HG03575 (cell line): ENCODE measurements around the gene RPS6KA1.
"Not testable (repeated sequence)": the region's sequence is repeated elsewhere in the genome, so short reads cannot be mapped to it uniquely, and the experiment has no call there.

Source experiments
- ATAC-seq: cut with Tn5 transposase; IDR thresholded peaks from one replicate; pipeline ENCODE4 v1.9.1; 2021; ENCODE audit not compliant: unreplicated experiment, insufficient number of reproducible peaks, low FRiP score; ENCODE audit errors: extremely low read depth

The RPS6KA1 gene

DNA sequence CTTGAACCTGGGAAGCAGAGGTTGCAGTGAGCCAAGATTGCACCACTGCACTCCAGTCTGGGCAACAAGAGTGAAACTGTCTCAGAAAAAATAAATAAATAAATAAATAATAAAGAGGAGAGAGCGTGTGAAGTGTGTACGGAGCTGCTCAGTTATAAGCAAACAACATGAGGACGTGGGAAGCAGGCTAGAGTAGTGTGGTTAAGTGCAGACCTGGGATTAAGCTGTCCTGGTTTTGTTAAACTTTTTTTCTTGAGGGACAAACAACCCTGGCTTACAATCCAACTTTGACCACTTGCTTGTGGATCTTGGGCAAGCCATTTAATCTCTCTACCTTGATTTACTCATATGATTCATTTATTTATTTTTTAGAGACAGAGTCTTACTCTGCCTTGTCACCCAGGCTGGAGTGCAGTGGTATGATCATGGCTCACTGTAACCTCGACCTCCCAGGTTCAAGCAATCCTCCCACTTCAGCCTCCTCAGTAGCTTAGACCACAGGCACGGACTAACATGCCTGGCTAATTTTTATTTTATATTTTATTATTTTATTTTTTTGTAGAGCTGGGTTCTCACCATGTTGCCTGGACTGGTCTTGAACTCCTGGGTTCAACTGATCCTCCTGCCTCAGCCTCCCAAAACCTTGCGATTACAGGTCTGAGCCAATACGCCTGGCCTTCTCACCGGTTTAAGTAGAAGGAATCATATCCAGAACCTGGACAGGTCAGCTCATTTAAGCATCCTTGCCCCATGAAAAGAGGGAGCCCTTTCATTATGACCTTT, 52.7 kb downstream of the RPS6KA1 start:
- ATAC-seq: no peak

DNA sequence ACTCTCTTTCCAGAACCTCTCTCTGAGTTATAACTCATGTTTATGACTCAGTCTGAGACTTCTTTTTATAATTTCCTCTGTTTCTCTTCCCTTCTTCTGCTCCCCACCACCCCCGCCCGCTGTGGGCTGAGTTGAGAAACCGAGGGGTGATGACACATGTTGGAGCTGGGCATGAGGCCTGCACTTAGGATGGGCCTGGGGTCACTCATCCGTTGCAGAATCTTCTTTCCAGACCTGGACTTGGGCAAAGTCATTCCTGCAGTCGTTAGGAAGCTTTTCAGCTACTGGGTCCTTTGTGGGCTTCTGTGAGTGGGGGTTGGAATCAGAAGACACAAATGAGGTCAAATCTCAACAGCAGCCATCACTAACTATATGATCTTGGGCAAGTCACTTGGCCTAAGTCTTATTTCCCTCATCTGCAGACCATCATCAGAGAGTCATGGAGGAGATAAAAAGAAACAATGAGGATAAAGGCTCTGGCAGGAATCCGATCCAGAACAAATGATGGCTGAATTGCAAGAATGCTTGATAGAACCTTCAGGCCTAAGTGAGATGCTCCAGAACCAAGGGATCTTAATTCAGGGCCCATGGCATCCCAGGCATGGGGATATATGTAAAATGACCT, 53.4 kb downstream of the RPS6KA1 start:
- no peak for ATAC-seq

DNA sequence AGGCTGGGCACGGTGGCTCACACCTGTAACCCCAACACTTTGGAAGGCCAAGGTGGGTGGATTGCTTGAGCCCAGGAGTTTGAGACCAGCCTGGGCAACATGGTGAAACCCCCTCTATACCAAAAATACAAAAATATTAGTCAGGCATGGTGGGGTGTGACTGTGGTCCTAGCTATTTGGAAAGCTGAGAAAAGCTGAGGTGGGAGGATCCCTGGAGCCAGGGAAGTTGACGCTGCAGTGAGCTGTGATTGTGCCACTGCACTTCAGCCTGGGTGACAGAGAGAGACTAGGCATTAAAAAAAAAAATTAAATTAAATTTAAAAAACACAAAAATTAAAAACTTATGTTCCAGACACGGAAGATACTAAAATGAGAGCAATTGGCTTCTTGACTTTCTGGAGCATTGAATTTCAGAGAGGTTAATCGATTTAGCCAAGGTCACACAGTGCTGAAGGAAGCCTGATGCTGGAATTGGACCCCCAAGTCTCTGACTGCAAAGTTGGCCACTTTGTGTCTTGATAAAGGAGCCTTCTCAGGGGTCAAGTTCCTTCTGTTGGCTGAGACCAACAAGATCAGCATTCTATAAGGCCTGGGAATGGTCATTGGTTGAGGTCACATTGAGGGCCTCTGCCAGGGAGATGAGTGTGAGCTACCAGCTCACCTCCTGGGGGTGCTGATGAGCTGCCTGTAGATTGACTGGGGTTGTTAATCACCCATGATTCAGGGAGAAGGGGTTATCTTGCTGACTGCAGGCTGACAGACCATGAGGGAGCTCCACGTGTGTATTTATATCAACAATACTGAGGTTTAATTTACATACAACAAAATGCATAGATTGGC, 54.3 kb downstream of the RPS6KA1 start:
- no peak for ATAC-seq

DNA sequence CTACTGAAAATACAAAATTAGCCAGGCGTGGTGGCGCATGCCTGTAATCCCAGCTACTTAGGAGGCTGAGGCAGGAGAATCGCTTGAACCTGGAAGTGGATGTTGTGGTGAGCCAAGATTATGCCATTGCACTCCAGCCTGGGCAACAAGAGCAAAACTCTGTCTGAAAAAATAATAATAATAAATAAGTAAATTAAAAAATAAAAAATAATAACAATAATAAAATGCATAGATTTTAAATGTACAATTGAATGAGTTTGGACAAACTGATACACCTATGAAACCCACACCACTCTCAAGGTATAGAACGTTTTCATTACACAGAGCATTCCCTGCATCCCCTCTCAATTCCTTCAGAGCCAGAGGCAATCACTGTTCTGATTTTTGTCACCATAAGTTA, 55.0 kb downstream of the RPS6KA1 start:
- not testable (repeated sequence) for ATAC-seq

DNA sequence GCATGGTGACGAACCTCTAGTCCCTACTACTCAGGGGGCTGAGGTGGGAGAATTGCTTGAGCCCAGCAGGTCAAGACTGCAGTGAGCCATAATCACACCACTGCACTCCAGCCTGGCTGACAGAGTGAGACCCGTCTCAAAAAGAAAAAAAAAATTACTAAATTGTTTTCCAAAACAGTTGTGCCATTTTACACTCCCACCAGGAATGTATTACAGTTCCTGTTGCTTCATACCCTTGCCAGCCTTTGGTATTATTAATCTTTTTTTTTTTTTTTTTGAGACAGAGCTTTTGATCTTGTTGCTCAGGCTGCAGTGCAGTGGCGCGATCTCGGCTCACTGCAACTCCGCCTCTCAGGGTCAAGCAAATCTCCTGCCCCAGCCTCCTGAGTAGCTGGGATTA, 55.9 kb downstream of the RPS6KA1 start:
- ATAC-seq: no peak

DNA sequence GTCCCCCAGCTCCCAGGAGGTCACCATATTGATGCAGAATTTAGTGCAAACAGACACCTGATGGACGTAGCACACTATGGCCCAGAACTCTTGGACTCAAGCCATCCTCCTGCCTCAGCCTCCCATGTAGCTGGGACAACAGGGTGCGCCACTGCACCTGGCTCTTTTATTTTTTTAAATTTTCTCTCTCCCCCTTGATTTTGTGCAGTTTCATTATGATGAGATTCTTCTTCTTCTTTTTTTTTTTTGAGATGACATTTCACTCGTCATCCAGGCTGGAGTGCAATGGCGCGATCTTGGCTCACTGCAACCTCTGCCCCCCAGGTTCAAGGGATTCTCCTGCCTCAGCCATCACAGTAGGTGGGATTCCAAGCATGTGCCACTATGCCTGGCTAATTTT, 63.8 kb downstream of the RPS6KA1 start:
- ATAC-seq: no peak

DNA sequence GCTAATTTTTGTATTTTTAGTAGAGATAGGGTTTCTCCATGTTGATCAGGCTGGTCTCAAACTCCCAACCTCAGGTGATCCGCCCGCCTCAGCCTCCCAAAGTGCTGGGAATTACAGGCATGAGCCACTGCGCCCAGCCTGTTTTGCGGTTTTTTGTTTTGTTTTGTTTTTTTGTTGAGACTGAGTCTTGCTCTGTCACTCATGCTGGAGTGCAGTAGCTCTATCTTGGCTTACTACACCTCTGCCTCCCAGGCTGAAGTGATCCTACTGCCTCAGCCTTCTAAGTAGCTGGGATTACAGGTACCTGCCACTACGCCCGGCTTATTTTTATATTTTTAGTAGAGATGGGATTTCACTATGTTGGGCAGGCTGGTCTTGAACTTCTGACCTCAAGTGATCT, 65.0 kb downstream of the RPS6KA1 start:
- not testable (repeated sequence) for ATAC-seq

DNA sequence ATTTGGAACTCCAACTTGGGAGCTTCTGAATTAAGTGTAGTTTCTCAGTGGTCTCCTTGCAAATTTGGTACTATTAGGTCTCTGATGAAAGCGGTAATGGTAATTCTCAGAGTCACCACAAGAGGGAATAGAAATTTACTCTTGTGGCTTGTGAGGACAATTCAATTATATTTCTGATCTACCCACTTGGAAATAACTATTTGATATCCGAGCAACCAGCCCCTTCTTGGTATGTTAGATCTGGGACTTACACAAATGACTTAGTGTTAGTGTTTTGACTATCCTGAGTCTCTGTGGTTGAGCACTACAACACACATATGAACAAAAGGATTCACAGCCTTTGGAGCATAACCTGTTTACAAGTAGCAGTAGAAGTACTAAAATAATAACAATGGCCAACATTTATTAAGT, 68.1 kb downstream of the RPS6KA1 start:
- ATAC-seq: no peak

DNA sequence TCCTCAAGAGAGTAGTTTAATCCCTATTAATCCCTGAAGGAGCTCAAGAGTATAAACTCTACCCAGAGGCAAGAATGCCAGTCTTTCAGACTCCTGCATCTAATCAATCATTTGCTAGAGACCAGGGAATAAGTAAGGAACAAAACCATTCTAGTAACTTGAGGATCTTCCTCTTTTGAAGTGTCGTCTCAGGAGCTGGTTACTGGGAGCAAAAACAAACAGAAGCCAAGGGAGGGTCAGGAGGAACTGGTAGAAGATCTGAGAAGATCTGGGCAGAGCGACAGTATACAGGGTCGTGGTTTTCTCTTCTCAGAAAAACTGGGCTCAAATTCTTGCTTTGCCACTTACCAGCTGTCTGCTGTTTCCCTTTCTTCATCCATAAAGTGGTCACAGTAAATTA, 69.3 kb downstream of the RPS6KA1 start:
- ATAC-seq: no peak

DNA sequence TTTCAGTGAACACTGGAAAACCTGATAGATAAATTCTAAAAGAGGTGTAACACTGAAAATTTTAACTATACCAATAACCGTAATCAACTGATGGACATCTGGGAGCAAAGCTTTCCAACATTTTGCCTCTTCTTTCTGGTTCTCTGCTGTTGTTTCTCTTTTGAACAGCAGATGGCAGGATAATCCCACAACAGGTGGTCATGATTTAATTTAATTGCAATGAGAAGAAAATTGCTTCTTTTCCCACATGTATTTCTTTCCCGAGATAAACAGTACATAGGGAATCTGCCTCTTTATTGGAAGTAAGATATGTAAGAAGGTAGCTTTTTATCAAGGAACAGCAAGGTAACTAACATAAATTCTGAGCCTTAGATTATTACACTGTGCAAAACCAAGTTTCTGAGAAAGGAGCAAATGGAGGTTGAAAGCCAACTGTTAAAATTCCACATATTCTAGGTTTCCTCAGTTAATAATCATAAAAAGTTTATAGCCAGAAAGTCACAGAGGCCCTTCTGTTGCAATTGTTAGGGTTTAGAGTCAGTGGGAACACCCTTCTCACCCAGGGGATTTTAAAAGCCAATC, 72.9 kb downstream of the RPS6KA1 start:
- ATAC-seq: no peak

DNA sequence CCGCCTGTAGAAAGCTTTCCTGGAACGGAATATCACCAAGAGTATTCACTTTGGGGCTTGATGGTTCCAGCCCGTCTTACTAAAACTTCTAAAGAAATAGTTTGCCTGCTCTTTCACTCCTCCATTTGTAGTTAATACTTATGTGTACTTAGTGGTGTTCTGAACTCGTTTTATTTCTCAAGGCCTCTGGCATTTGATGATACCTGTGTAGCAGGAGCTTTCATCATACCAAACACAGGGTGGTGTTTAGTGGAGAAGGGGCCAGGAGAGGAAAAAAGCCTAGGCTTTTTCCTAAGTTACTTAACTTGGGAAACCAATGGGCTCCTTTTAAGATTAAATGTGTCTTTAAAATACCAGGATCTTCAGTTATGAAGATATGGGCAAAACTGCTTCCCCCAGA, 74.3 kb downstream of the RPS6KA1 start:
- ATAC-seq: no peak

DNA sequence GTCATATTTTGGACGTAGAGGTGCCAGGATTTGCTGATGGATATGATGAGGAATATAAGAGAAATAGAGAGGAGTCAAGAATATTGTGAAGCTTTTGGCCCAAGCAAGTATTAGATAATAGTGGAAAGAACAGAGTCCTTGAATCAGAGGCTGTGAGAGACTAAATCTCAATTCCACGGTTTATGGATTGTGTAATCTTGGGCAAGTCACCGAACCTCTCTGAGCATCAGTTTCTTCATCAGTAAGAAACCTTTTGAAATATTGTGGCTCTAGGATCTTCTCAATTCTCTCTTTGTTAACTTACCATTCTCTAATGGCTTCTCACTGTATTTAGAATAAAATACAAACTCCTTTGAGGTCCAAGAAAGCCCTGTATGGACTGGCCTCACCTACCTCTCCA, 77.6 kb downstream of the RPS6KA1 start:
- no peak for ATAC-seq

DNA sequence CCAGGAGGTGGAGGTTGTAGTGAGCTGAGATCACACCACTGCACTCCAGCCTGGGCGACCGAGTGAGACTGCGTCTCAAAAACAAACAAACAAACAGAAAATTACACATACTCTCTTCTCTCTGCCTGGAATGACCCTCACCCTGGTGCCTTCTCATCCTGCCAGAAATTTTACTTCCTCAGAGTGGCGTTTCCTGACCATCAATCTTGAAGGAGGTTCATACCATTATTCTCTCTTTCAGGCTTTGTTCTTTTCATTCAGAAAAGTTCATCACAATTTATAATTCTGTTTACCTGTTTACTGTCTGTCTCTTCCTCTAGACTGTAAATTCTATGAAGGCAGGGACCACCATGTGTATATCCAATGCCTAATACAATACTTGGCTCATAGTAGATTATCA, 79.3 kb downstream of the RPS6KA1 start:
- no peak for ATAC-seq

DNA sequence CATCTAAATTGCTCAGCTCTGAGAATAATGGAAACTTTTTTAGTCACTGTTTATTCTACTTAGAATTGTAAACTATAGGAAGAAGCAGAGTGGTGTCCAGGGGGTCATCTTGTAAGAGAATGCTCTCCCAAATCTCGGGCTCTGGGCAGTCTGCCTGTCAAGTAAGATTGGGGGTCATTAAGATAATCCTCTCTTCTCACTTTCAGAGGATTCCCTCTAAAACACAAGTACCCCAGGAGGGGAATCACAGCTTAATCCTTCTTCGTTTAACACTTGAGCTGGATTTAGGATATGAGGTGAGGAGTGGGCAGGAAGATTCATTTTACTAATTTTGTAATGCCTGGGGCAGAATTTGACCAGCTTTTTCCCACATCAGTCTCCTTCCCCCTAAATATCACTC, 81.2 kb downstream of the RPS6KA1 start:
- no peak for ATAC-seq

DNA sequence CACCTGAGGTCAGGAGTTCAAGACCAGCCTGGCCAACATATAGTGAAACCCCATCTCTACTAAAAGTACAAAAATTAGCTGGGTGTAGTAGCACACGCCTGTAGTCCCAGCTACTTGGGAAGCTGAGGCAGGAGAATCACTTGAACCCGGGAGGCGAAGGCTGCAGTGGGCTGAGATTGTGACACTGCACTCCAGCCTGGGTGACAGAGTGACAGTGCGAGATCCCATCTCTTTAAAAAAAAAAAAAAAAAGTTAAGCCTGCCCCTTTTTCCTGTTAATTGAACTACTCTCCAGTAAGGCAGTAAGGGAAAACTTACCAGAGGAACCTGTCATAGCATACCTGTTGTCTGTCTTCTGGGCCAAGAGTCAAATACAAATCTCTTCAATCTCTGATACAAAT, 83.1 kb downstream of the RPS6KA1 start:
- not testable (repeated sequence) for ATAC-seq

DNA sequence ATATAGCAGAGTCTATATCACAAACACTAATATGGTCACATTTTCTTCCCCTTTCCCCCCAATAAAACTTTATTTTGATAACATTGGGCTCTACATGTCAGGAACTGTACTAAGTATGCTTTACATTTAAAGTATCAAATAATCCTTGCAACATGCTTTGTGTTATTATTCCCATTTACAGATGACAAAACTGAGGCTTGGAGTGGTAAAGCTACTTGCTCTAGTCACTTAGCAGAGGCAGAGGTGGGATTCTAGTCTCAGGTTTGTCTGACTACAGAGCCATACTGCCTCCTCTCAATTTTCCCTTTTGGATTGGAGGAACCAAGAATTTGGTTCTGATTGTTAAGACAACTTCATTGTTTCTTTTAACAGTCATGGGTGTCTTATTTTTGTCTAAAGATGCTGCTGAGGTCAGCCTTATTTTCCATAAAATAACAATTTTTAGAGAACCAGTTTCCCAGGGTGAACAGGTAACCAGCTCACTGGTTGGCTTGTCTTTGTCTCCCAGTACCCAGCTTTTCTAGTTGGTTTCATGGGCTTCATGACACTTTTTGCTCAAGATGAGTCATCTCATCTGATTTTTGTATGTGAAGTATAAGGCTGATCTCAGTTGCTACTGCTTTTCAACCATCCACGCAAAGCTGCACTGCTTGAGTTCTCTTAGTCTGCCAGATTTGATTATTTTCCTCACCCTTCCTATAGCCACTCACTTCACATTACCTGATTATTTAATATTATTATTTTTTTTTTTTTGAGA, 85.3 kb downstream of the RPS6KA1 start:
- ATAC-seq: no peak

DNA sequence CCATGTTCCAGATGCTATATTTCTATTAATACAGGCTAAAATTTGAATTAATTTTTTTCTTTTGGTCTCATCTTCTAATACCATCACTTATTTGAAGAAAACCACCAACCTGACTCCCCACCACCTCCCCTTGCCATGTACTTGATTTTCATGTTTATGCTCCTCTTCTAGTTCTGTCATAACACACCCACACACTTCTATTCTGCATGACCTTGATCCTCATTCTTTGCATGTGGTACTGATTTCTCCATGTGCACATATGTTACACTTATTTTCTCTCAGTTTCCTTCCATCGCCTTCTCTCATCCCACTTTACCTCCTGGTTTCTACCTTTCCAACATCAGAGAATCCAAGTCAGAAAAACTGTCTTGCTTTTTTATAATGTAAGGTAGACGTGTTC, 87.3 kb downstream of the RPS6KA1 start:
- no peak for ATAC-seq

DNA sequence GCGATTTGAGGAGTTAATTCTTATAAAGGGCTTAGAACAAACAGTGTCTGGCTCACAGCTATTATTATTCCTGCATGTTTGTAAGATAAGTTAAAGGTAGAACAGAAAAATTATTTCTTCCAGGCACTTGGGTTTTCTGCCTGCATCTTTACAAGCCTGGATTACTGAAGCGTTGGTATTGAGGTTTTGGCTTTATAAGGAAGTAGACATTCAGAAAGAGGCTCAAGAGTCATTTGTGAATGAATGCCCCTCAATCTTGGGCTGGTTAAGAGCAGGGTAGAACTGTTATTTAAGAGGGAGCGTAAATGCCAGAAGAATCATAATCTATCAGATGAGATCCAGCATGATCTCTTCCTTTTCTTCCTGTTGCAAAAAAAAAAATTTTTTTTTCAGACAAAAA, 89.0 kb downstream of the RPS6KA1 start:
- ATAC-seq: no peak
